Rectal smooth muscle tissue (tissue), 1 donor: ENCODE results near the gene TRIM9.

Experiments
- H3K27ac ChIP-seq: one replicate; pipeline ENCODE4 v1.7.0; 2013; ENCODE audit warnings: low read depth, low read length, inconsistent platforms
- H3K27me3 ChIP-seq: one replicate; pipeline ENCODE4 v1.7.0; 2013; ENCODE audit warnings: low read length; ENCODE audit not compliant: control insufficient read depth, insufficient read depth
- H3K36me3 ChIP-seq: one replicate; pipeline ENCODE4 v1.7.0; 2013; ENCODE audit warnings: low read length; ENCODE audit not compliant: control insufficient read depth, insufficient read depth
- H3K4me1 ChIP-seq: one replicate; pipeline ENCODE4 v1.7.0; 2013; ENCODE audit warnings: low read length; ENCODE audit not compliant: control insufficient read depth, insufficient read depth
- H3K4me3 ChIP-seq: one replicate; pipeline ENCODE4 v1.7.0; 2013; ENCODE audit warnings: low read length
- H3K9ac ChIP-seq: one replicate; pipeline ENCODE4 v1.7.0; 2013; ENCODE audit warnings: low read length

TRIM9 gene

DNA sequence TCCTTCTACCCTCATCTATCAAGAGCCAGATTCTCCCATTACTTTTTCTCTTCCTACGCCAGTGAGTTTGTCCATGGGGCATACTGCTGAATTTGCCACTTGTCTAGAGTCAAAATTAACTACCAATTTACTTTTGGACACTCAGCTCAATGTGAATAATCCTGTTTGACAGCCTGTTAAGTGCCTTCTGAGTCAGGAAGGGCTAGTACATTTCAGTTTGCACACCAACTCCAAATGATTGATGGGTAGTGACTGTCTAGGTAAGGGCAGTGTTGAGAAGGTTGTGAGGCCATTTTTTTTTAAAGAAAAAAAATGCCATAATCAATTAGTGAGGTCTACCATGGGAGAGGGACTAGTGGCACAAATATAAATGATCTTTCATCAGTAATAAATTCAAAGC lies 21.8 kb upstream of the TRIM9 start:
- Histone ChIP-seq H3K27ac (no peak overlapping the region), H3K27me3 (no peaks in the 10 kb centered on the region), H3K4me1 (no peaks in the 10 kb centered on the region), H3K36me3 (no peaks in the 10 kb centered on the region), H3K4me3 (no peak overlapping the region), H3K9ac (no peak overlapping the region)

DNA sequence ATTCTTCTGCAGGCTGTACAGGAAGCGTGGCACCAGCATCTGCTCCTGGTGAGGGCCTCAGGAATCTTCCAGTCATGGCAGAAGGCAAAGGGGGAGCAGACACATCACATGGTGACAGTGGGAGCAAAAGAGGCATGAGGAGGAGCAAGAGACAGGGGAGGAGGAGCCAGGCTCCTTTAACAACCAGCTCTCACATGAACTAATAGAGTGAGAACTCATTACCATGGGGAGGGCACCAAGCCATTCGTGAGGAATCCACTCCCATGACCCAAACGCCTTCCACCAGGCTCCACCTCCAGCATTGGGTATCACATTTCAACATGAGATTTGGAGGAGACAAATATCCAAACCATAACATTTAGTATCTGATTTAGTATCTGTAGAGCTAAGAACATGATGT lies 14.7 kb upstream of the TRIM9 start:
- Histone ChIP-seq H3K4me3 (no peak overlapping the region), H3K27ac (no peak overlapping the region), H3K27me3 (no peaks in the 10 kb centered on the region), H3K36me3 (no peaks in the 10 kb centered on the region), H3K9ac (no peak overlapping the region), H3K4me1 (no peaks in the 10 kb centered on the region)

DNA sequence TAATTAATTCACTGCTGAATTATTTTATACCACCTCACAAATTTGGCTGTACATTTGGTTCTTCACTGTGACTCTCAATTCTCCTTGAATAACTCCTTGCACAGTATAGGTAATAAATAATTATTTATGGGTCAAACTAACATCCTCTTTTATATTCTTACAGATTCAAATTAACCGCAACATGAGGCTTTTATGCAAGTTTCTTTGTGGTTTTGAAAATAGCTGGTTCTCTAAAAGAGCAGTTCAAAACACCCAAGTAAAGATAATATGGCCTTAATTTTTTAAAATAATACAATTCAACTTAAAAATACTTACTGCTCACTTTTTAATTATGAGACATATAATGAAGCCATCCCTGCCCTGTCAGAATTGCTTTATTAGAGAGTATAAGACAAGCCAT lies 12.9 kb upstream of the TRIM9 start:
- no peak overlapping the region for H3K27ac ChIP-seq
- H3K9ac ChIP-seq: no peak overlapping the region
- no peaks in the 10 kb centered on the region for H3K36me3 ChIP-seq
- H3K4me1 ChIP-seq: no peaks in the 10 kb centered on the region
- no peaks in the 10 kb centered on the region for H3K27me3 ChIP-seq
- no peak overlapping the region for H3K4me3 ChIP-seq

DNA sequence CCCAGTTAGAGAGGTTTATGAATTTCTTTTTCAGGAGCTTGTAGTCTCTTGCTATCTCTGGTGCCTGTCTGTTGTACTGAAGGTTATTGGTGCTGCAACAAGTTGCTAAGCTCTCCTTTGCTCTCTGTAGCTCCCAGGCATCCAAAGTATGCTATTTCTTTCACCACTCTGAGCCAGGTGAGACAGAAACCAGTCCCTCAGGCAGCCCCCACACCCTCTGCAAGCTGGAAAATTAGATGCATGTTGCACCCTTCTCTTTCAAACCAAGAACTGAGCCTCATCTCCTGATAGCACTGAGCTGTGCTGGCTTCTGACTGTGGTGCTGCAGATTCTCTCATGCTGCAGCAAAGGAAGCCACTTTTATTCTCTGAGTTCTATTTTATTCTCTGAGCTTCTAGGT lies 9.6 kb upstream of the TRIM9 start:
- H3K36me3 ChIP-seq: no peaks in the 10 kb centered on the region
- H3K4me1 ChIP-seq: no peaks in the 10 kb centered on the region
- H3K4me3 ChIP-seq: no peak overlapping the region
- H3K27me3 ChIP-seq: no peaks in the 10 kb centered on the region
- no peak overlapping the region for H3K27ac ChIP-seq
- H3K9ac ChIP-seq: no peak overlapping the region

DNA sequence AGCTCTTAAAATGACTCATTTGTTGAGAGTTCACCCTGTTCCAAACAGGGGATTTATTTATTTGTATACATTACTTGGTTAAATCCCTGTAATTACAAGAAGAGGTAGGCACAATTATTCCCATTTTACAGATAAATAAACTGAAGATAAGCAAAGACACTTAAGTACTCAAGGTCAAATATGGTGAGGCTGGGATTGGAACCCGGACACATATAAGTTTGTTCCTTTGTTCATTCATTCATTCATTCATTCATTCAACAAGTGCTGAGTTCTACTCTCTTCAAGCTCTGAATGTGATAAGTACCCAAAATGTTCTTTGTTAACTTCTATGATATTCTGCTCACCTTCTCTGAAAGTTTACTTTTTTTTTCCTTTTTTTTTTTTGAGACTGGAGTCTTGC lies 2.4 kb upstream of the TRIM9 start:
- no peaks in the 10 kb centered on the region for H3K4me1 ChIP-seq
- no peak overlapping the region for H3K4me3 ChIP-seq
- no peaks in the 10 kb centered on the region for H3K36me3 ChIP-seq
- H3K9ac ChIP-seq: no peak overlapping the region
- peaks cover 14% of the 10 kb centered on the region for H3K27me3 ChIP-seq
- H3K27ac ChIP-seq: no peak overlapping the region

DNA sequence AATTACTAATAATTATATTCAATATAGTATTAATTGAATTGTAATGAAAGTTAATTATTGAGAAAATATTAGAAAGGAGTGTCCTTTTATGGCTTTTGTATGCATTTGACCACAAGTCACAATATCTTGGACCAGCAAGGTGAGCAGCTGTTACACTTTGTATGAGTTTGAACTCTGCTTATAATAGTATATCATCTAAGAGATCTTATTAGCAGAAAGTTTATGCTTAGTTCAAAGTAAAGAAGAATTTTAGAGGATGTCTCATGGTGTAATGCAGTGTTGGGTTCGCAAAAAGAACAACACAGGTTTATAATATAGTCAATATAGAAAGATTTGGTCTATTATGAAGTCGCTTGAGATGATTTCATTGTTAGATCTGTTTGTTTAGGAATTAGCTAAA lies 2.0 kb upstream of the TRIM9 start:
- no peaks in the 10 kb centered on the region for H3K4me1 ChIP-seq
- H3K4me3 ChIP-seq: no peak overlapping the region
- no peak overlapping the region for H3K27ac ChIP-seq
- H3K27me3 ChIP-seq: peaks cover 14% of the 10 kb centered on the region
- H3K9ac ChIP-seq: no peak overlapping the region
- no peaks in the 10 kb centered on the region for H3K36me3 ChIP-seq

DNA sequence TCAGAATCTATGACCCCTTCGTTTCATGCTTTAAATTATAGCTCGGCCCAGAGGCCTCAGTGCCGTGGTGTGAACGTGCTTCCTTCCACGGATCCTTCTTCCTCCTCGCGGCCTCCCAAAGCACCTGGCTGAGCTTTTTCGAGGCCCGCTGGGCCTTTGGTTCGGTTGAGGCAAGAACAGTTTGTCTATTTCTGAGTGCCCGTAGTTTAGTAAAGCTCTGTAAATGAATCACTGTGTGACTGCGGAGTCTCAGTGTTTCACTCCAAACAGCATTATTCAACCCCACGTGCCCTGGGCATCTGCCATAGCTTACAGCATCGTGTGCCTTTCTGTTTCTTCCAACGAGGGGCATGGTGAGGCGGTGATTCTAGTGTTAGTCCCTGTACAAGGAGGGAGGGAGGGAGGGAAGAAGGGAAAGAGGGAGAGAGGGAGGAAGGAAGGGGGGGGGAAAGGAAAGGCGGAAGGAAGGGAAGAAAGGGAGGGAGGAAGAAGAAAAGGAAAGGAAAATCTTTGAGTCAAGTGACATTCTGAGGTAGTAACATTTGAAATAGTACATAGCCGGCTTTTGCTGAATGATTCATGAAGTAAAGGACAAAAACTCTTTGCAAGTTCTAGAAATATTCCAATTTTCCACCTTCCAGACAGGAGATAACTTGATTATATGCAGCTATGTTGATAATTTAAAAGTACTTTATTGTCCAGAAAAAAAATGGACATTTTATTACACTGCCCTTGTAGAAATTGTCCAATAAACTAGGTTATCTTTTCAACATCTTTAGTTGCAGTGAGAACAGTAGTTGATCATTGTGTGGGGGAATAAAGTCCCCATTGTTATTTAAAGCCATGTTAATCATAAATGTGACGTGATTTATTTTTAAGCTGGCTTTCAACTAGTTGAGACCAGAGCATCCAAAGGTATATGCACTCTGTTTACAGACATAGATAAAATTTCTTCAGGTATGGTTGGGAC lies 1.2 kb upstream of the TRIM9 start:
- H3K9ac ChIP-seq: peak overlapping the region; percentile 56
- H3K27ac ChIP-seq: peak overlapping the region; percentile 85
- no peaks in the 10 kb centered on the region for H3K36me3 ChIP-seq
- H3K4me1 ChIP-seq: no peaks in the 10 kb centered on the region
- H3K4me3 ChIP-seq: peak overlapping the region; percentile 92
- H3K27me3 ChIP-seq: peaks cover 14% of the 10 kb centered on the region

DNA sequence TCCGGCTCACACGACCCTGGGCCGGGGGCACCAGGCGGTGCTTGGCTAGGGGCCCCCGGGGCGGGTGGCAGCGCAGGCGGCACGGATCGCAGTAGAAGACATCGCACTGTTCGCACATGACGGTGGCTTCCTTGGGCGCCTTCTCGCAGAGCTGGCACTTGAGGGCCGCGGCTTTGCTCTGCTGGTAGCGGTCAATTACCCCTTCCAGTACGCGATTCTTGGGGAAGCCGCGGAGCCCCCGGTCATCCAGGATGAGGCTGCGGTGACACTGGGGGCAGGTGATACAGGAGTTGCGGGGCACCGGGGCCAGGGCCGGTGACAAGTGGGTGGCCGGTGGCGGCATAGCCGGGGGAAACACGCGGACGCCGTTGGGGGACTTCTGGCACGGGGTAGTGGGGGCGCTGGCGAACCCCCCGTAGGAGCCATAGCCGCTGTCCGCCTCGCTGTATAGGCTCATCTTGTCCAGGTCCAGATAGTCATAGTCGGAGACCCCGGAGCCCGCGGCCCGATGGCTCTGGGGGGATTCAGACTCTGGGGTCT lies 553 bp downstream of the TRIM9 start:
- no peaks in the 10 kb centered on the region for H3K4me1 ChIP-seq
- no peak overlapping the region for H3K27ac ChIP-seq
- H3K27me3 ChIP-seq: peaks cover 14% of the 10 kb centered on the region
- no peaks in the 10 kb centered on the region for H3K36me3 ChIP-seq
- H3K9ac ChIP-seq: no peak overlapping the region
- H3K4me3 ChIP-seq: peak overlapping the region; percentile 92

DNA sequence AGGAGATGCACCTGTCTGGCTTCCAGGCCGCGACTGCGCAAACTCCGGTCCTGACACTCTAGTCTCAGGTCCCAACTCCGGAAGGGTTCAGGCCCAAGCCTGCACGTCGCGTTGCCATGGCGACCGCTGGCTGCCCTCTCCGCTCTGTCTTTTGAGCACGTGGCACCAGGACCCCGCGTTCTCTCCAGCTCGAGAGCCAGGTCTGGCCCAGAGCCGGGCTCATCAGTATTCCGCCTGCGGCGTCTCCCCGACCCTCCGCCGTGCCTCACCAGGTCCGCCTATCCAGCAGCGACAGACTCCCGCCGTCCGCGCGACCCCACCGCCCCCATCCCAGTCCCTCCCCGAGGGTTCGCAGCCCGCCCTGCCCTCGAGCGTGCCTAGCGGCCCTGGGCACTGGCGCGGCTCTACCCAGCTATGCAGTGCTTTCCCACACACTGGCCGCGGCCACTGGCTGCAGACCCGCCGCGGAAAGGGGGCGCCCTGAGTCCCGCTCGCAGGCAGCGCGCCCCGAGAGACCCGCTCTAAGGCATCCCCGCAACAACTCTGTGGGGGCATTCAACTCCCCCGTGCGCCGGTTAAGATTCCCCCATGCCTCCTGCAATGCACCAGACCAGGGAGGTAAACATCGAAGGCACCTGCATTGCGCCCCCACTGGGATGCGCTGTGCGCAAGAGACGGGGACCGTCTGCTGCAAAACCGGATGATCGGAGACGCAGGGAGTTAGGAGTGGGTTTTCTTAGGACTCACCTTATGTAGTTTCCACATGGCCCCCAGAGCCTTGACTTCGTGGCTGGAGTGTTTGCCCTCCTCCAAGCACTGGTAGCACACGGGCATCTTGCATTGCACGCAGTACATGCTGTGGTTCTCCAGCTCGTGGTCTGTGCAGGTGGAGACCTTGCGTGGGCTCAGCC lies 1.3 kb downstream of the TRIM9 start:
- no peak overlapping the region for H3K27ac ChIP-seq
- H3K4me1 ChIP-seq: no peaks in the 10 kb centered on the region
- H3K27me3 ChIP-seq: peaks cover 14% of the 10 kb centered on the region
- H3K4me3 ChIP-seq: peak overlapping the region; percentile 92
- H3K36me3 ChIP-seq: no peaks in the 10 kb centered on the region
- no peak overlapping the region for H3K9ac ChIP-seq

DNA sequence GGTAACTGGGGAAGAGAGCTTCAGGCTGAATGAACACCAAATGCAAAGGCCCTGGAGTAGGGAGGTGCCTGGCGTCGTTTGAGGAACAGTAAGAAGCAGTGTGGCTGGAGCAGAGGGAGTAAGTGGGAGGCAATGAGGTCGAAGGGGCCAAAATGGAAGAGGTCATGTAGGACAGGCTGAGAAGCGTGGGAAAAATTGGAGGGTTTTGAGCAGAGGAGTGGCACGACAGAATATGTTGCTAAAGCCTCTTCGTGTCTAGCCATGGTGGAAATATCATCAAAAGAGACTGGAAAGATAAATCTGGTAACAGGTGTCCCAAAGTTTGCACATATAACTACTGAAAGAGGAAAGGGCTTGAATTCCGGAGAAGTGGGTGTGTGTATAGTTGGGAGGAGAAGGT lies 1.9 kb downstream of the TRIM9 start:
- Histone ChIP-seq H3K27ac (no peak overlapping the region), H3K9ac (no peak overlapping the region), H3K36me3 (no peaks in the 10 kb centered on the region), H3K4me1 (no peaks in the 10 kb centered on the region), H3K4me3 (peak overlapping the region; percentile 92), H3K27me3 (peaks cover 14% of the 10 kb centered on the region)

DNA sequence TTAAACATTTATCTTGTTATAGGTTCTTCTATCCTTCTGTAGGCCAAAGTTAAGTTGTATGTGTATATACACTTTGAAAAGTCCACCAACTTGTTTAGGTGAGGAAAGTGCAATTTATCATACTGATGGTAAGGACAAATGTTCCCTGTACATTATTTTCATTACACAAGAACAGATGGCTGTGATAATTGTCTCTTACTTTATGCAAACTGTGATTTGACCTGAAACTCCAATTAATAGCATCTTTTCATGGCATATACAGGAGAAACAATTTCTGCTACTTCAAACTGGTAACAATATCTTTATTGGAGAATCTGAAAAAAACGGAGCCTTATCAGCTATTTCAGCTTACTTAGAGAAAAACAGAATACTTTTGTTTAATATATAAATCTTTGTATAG lies 5.6 kb downstream of the TRIM9 start:
- Histone ChIP-seq H3K36me3 (no peaks in the 10 kb centered on the region), H3K27ac (no peak overlapping the region), H3K9ac (no peak overlapping the region), H3K4me3 (no peak overlapping the region), H3K27me3 (peaks cover 11% of the 10 kb centered on the region), H3K4me1 (no peaks in the 10 kb centered on the region)

DNA sequence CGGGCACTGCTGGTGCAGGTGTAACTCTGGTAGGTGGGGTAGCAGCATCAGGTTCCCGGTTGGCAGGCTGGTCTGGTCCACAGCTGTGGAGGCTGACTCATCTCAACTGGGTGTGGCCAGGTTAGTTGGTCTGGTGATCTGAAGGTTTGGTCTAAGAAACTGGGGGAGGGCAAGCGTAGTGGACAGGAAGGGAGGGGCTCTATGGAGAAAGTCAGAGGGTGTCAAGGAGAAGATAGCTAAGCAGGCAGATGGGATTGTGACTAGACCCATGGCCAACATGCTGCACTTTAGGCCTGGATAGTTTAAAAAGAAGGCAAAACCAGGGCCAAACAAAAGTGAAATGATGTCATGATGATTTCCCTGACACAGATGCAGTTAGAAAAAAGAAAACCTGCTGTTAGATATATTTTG lies 7.9 kb downstream of the TRIM9 start:
- no peak overlapping the region for H3K9ac ChIP-seq
- no peaks in the 10 kb centered on the region for H3K4me1 ChIP-seq
- no peaks in the 10 kb centered on the region for H3K27me3 ChIP-seq
- no peaks in the 10 kb centered on the region for H3K36me3 ChIP-seq
- no peak overlapping the region for H3K4me3 ChIP-seq
- H3K27ac ChIP-seq: peak overlapping the region; percentile 9
